Natural killer cell (primary cell): ENCODE results near the gene USP3. TPM values are rescaled to one million over a fixed set of nuclear protein-coding genes. Genes with fewer than 3 reads are reported as not detected.

ENCODE experiments used
- ATAC-seq, 3 donors: fragments of 150-1000 bp in 2 of 3; fragments of 200-7000 bp in 1 of 3; cut with Tn5 transposase; 1 replicate in 1 of 3; 2 replicates in 2 of 3; pipeline ENCODE4 v1.10.0; 2021; ENCODE audit warnings: mild to moderate bottlenecking in 2 of 3, moderate library complexity in 2 of 3
- DNase-seq, 2 donors: peaks; one replicate each; pipeline versions ENCODE4 v3.0.0 to v3.0.0-alpha.2; 2013 to 2021; ENCODE audit warnings: mixed read lengths in 1 of 2
- H3K27ac ChIP-seq: one replicate; pipeline ENCODE4 v1.5.1; 2013; ENCODE audit warnings: mild to moderate bottlenecking, low read length
- H3K27me3 ChIP-seq: one replicate; pipeline ENCODE4 v1.6.1; 2013; ENCODE audit warnings: low read length; ENCODE audit not compliant: control insufficient read depth, insufficient read depth
- H3K36me3 ChIP-seq: one replicate; pipeline ENCODE4 v1.6.1; 2013; ENCODE audit warnings: low read length; ENCODE audit not compliant: control insufficient read depth, insufficient read depth
- H3K4me1 ChIP-seq: one replicate; pipeline ENCODE4 v1.6.1; 2013; ENCODE audit warnings: low read length; ENCODE audit not compliant: control insufficient read depth, insufficient read depth
- H3K4me3 ChIP-seq: one replicate; pipeline ENCODE4 v1.5.1; 2013; ENCODE audit warnings: low read length
- H3K9me3 ChIP-seq: one replicate; pipeline ENCODE4 v1.6.1; 2013; ENCODE audit warnings: low read length; ENCODE audit not compliant: control insufficient read depth, insufficient read depth
- H3K27ac Mint-ChIP-seq, 2 donors: one replicate each; pipeline ENCODE4 v1.8.0; 2022; ENCODE audit warnings: mild to moderate bottlenecking in 2 of 2, mixed read lengths in 2 of 2, moderate library complexity in 1 of 2
- H3K27me3 Mint-ChIP-seq, 2 donors: one replicate each; pipeline ENCODE4 v1.8.0; 2022; ENCODE audit warnings: low read depth in 2 of 2, mixed read lengths in 2 of 2
- H3K36me3 Mint-ChIP-seq: one replicate; pipeline ENCODE4 v1.8.0; 2022; ENCODE audit warnings: mixed read lengths
- H3K4me1 Mint-ChIP-seq, 2 donors: one replicate each; pipeline ENCODE4 v1.8.0; 2022; ENCODE audit warnings: mixed read lengths in 2 of 2
- H3K4me3 Mint-ChIP-seq: one replicate; pipeline ENCODE4 v1.8.0; 2022; ENCODE audit warnings: mild to moderate bottlenecking, moderate library complexity, mixed read lengths
- H3K9me3 Mint-ChIP-seq, 2 donors: one replicate each; pipeline ENCODE4 v1.8.0; 2022; ENCODE audit warnings: mixed read lengths in 2 of 2
- CTCF ChIP-seq: fragments of 200-600 bp; IDR thresholded peaks from one replicate; pipeline ENCODE4 v1.8.0; 2022; ENCODE audit warnings: antibody characterized with exemption
- WGBS: methylation state at CpG from one replicate; pipeline ENCODE4 v1.1.7; 2013; ENCODE audit warnings: missing lambda C conversion rate; ENCODE audit not compliant: insufficient coverage; 5-methylcytosine and 5-hydroxymethylcytosine counted together
- intact Hi-C: fragments of 100-400 bp; cut with micrococcal nuclease; formaldehyde crosslinking; loops from one replicate; pipeline ENCODE4 v1.14.2; 2022
- total RNA-seq, 4 donors: library from RNA; stranded (reverse); fragments of 120-200 nt in 1 of 4; gene quantifications; one replicate each; pipeline versions ENCODE4 v1.2.3 to v1.2.4, GENCODE V29; 2013 to 2022

Gene USP3
- total RNA-seq, 3 donors from 2014 or later (not counting 1 experiment from before 2014, with no cell fraction given) = 163 to 187 (median 169) TPM

GRCh38 chr15:63509955-63510940 lies 5.9 kb downstream of the USP3 start:
- H3K27me3 ChIP-seq = no peaks in the 10 kb centered on the region
- no peaks in the 10 kb centered on the region for H3K36me3 ChIP-seq
- no peaks in the 10 kb centered on the region for H3K36me3 Mint-ChIP-seq
- H3K4me3 Mint-ChIP-seq = peak overlapping the region; percentile 22
- ATAC-seq (no peak), DNase-seq (peak in 1 of 2 donors; percentile 27)
- peaks cover 79 to 81% of the 10 kb centered on the region in 2 donors for H3K4me1 Mint-ChIP-seq
- H3K4me3 ChIP-seq = no peak overlapping the region
- no peaks in the 10 kb centered on the region for H3K9me3 Mint-ChIP-seq
- peaks cover 9% of the 10 kb centered on the region for H3K4me1 ChIP-seq
- intact Hi-C loops = loop anchor here (5.0 kb wide), 2 partner anchors 43 to 92 kb away; no protein-coding TSS in a partner anchor
- no peaks in the 10 kb centered on the region for H3K27me3 Mint-ChIP-seq
- 32% methylated on average over 2 of the region's 5 CpGs for WGBS
- no peak for TF ChIP-seq CTCF
- H3K27ac Mint-ChIP-seq = peak overlapping the region; percentile 39 to 68
- H3K27ac ChIP-seq = no peak overlapping the region
- H3K9me3 ChIP-seq = no peaks in the 10 kb centered on the region

DNA sequence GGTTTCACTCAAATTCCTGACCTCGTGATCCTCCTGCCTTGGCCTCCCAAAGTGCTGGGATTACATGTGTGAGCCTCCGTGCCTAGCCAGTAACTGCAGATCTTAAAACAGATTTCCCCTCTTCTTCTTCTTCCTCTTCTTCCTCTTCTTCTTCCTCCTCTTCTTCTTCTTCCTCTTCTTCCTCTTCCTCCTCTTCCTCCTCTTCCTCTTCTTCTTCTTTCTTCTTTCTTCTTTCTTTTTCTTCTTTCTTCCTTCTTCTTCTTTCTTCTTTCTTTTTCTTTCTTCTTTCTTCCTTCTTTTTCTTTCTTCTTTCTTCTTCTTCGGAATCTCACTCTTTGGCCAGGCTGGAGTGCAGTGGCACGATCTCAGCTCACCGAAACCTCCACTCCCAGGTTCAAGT lies 7.8 kb downstream of the USP3 start:
- intact Hi-C loops = no loop called here
- Histone ChIP-seq H3K27me3 (no peaks in the 10 kb centered on the region), H3K4me1 (peaks cover 7% of the 10 kb centered on the region), H3K27ac (no peak overlapping the region), H3K4me3 (no peak overlapping the region), H3K9me3 (no peaks in the 10 kb centered on the region), H3K36me3 (no peaks in the 10 kb centered on the region)
- H3K36me3 Mint-ChIP-seq = no peaks in the 10 kb centered on the region
- no peak for TF ChIP-seq CTCF
- no peaks in the 10 kb centered on the region for H3K9me3 Mint-ChIP-seq
- H3K4me3 Mint-ChIP-seq = peak overlapping the region; percentile 39
- WGBS = 84% methylated on average over 5 of the region's 5 CpGs
- H3K27ac Mint-ChIP-seq = peak overlapping the region; percentile 67 to 76
- H3K4me1 Mint-ChIP-seq = peaks cover 78% of the 10 kb centered on the region in 2 donors
- no peaks in the 10 kb centered on the region for H3K27me3 Mint-ChIP-seq
- ATAC-seq (no peak), DNase-seq (no peak)

DNA sequence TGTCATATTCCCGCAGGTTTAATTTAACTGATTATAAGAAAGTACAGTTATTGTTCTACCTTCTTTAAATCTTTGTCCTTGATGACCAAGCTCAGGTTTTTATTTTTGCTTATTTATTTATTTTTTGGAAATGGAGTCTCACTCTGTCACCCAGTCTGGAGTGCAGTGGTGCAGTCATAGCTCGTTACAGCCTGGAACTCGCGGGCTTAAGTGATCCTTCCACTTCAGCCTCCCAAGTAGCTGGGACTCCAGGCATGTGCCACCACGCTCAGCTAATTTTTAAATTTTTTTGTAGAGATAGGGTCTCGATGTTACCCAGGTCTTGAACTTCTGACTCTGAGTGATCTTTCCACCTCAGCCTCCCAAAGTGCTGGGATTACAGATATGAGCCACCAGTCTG lies 8.9 kb downstream of the USP3 start:
- ATAC-seq = no peak
- no peak overlapping the region for H3K4me3 ChIP-seq
- Mint-ChIP-seq H3K27me3 (no peaks in the 10 kb centered on the region), H3K36me3 (no peaks in the 10 kb centered on the region), H3K4me3 (no peak overlapping the region), H3K4me1 (peaks cover 79 to 80% of the 10 kb centered on the region in 2 donors), H3K27ac (no peak overlapping the region), H3K9me3 (no peaks in the 10 kb centered on the region)
- intact Hi-C loops = no loop called here
- WGBS = 96% methylated on average over 5 of the region's 6 CpGs
- H3K4me1 ChIP-seq = peaks cover 16% of the 10 kb centered on the region
- H3K27ac ChIP-seq = no peak overlapping the region
- no peaks in the 10 kb centered on the region for H3K36me3 ChIP-seq
- H3K27me3 ChIP-seq = no peaks in the 10 kb centered on the region
- TF ChIP-seq CTCF = no peak
- DNase-seq = no peak
- H3K9me3 ChIP-seq = no peaks in the 10 kb centered on the region
